HL-60/S4 treated with retinoic acid at 250 ng/mL for 4 days and 3 days (cell line): ENCODE results near the gene PARVB.
"Not testable (repeated sequence)": the region's sequence is repeated elsewhere in the genome, so short reads cannot be mapped to it uniquely, and the experiment has no call there.

Source experiments
- in situ Hi-C: fragments of 300-500 bp; cut with MboI; formaldehyde crosslinking; loops from 2 replicates; pipeline ENCODE4 v1.7.0; 2022; ENCODE audit warnings: low sequenced_read_pairs

Gene PARVB

DNA sequence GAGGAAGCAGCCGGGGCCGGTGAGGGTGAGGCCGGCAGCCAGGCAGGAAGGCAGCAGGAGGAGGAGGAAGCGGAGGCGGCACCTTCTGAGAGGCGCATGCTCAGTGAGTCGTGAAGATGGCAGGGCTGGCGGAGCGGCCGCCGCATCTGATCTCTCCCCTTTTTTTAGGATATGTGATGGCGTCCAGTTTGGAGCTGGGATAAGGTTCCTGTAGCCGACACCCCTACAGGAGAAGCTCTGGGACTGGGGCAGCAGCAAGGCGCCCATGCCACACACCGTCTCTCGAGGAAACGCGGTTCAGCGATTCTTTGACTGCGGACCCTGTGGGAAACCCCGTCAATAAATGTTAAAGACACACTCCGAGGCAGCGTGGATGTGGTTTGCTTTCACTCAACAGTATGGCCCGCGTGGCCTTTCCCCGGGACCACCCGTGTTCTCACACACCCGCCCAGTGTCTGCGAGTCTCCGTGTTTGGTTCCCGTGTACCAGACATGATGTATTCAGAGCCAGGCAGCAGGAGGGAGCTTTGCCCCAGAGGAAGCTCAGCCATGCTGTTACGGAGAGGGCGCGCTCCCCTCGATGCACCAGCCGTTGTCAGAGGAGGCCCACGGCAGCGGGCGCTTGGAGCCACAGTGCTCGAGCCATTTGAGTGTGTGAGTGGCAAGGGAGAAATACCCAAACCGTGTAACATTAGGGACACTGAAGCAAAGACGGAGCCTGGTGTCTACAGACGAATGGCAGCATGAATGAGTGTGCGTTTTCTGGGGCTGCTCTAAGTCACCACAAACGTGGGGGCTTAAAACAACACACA, 27.7 kb upstream of the PARVB start:
- in situ Hi-C loops: loop anchor here (10.0 kb wide), 1 partner anchor 628 kb away; no protein-coding TSS in a partner anchor

DNA sequence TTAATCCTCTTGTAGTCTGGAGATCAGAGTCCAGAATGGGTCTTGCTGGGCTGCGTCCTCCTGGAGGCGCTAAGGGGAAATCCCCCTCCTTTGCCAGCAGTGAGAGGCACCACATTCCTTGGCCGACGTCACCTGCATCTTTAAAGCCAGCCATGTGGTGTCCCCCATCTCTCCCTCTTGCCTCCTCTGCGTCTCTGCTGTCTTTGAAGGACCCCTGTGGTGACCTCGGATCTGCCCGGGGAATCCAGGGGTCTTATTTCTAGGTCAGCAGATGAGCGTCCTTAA, 27.2 kb upstream of the PARVB start:
- in situ Hi-C loops: loop anchor here (10.0 kb wide), 1 partner anchor 628 kb away; no protein-coding TSS in a partner anchor

DNA sequence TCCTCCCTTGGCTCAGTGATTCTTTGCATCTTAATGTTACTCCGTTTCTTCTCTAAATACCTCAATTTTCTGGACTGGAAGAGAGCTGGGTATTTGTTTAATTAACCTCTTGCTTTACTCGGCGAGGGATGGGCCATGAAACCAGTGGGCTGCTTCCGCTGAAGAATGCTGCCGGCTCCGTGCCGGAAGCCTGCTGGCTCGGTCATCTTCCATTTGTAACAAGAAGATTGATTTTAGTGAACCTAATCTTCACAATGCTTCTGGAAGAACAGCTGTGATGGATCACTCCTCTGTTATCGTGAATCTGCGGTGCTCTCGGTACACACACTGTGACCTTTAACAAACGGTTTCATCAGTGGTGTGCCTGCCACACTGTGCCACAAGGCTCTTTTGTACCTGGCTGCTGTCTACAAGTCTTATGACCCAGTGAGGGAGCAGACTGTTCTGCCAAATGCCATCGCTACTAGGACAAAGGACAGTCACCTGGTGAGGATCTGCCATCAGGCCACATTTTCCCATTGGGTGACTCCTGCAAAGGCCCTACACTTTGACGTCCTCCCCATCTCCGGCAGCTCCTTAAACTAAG, 25.3 kb upstream of the PARVB start:
- in situ Hi-C loops: loop anchor here (10.0 kb wide), 1 partner anchor 626 kb away; no protein-coding TSS in a partner anchor

DNA sequence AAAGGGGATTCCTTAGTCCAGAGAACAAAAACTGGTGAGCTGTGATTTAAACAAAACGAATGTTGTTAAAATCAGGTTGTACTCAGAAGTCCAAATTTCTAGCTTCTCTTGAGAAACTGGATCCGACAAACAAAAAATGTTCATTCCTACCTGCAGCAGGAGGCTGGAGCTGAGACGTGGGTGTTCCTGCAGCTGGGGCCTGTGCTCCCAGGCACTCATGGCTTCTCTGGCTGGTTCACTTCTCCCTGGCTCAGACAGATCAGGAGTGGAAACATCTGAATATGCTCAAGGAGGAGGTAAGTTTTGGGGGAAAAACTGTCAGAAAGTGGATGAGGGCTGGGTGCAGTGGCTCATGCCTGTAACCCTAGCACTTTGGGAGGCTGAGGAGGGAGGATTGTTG, 24.7 kb upstream of the PARVB start:
- in situ Hi-C loops: loop anchor here (10.0 kb wide), 1 partner anchor 625 kb away; no protein-coding TSS in a partner anchor

DNA sequence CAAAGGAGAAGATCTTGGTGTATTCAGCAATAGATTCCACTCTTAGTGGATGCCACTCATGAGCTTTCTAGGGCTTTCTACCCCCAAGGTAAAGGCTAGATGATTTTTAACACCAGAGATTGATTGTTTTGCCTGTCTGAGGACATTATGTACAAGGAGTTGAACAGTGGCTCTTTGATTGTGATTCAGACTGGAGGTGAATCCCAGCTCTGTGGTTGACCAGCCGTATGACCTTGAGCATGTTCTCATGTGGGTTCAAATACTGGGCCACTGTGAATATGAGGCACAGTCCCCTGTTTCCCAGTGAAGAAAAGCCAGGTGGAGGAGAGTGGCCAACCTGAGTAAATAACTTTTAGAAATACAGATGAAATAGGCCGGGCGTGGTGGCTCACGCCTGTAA, 24.0 kb upstream of the PARVB start:
- in situ Hi-C loops: no loop called here

DNA sequence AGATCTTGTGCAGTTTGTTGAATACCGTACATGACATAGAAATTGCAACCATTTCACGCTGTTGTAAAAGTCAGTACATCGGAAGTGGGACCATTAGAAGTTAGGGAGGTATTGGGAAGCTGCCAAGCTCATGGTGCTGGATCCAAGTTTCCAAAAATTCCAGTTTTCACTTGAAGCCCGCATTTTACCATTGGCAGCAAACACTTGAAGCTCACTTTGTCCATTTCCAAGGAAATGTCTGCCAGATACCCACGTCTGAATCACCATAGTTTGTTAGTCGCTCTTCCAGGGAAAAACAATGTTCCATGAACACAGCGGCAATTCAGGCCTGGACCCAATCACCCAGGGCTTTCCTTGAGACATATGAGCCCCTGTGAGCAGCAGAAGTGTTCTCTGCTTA, 22.6 kb upstream of the PARVB start:
- in situ Hi-C loops: no loop called here

DNA sequence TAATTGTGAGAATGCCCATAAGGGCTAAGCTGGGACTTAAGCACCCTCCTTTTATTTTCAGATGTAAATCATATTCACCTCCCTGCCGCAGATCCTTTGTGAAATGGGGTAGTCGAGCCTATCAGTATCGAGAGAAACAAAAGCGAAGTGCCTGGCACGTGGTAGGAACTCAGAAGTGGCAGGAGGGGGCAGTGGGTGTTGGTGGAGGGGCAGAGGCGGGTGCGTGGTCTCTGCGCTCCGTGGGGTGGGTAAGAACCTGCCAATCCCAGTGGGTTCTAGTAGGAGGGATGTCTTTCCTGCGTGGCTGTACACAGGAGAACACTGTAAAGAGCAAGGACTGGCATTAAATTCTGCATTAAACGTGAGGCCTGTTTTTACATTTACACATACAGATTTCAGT, 21.8 kb upstream of the PARVB start:
- in situ Hi-C loops: no loop called here

DNA sequence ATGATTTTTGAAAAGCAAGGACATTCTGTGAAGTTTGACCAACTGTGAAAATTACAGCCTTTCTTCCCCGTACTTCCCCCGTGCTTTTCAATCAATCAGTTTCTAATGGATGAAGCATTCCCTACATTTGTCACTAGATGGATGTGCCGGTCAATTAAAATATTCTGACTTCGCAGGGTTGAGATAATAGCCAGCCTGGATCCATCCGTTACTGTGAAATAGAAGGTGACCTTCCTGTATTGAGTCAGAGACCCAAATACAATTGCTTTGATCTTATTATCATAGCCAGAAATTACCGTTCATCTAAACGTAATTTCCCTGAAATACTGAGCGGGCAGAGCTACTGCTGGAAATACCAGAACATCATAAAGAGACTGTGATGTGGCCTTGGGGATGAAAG, 21.1 kb upstream of the PARVB start:
- in situ Hi-C loops: no loop called here

DNA sequence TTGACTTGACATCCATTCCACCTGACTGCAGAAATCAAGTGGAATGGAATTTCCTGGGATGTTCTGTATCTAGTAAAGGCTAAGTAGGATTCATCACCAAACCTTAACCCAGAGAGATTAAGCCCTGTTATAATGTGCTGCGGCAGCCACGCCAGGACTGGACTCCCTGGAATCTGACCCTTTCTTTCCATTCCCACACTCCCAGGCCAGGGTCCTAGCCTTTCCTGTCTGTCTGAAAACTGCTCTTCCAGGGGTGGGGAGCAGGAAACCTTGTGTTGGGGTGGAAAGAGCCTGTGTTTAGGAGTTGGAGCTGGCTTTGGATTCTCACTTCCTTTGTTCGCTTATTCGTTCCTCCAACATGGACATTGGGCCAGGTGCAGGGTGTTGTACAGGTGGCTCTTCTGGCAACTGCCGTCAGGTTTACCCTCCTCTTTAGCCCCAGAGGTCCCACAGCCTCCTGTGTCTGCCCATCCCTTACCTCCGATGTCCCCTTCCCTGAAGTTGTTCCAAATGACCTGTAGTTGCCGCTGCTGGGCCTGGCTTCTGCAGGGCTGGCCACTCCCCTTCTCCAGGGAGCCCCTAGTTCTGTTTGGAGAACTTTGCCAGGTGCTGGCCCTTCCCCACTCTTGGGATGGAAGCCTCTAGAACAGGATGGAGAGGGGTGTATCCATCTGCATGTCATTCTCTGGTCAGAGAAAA, 20.5 kb upstream of the PARVB start:
- in situ Hi-C loops: no loop called here

DNA sequence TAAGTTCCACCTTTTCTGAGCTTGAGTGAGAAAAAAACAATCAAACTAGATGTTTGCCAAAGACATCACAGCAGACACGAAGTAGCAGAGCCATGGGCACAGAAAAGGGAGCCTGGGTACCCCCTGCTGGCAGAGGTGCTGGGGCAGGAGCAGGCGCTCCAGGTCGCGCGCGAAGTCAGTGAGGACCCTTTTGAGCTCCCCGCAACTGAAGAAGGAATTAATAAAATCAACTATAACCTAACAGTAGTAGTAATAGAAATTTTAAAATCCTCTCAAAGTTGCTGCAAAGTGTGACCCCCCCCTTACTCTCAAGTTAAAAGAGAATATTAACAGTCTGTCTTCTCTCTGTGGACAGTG, 20.0 kb upstream of the PARVB start:
- in situ Hi-C loops: no loop called here

DNA sequence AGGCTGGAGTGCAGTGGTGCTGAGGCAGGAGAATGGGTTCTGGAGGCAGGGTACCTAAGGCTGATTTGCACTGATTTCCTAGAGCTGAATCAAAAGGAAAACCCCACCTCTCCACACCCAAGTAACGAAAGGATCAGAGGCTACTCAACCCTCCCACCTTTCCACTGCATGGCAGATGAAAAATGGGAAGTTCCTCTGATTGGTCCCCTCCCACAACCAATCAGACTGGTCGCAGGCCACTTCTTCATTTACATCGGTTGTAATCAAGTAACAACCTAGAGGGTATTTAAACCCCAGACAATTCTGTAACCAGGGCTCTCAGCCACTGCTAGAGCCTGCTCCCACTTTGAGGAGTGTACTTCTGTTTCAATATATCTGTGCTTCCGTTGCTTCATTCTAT, 18.6 kb upstream of the PARVB start:
- in situ Hi-C loops: no loop called here

DNA sequence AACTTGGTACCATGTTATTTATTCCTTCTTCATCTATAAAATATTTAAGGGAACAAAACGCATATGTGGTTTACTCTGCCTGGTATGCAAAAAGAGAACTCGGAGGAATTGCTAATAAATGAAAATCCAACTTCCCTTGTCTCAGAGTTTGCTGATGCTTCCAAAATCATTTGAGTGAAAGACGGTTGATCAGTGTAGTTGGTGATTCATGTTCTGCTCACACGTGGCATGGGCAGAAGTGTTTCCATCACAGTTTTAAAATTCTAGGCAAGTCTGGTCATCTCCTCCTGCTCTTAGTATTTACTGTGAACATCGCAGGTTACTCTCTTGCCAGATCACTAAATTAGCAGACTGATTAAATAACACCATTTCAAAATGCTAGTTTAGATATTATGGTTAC, 11.9 kb upstream of the PARVB start:
- in situ Hi-C loops: no loop called here

DNA sequence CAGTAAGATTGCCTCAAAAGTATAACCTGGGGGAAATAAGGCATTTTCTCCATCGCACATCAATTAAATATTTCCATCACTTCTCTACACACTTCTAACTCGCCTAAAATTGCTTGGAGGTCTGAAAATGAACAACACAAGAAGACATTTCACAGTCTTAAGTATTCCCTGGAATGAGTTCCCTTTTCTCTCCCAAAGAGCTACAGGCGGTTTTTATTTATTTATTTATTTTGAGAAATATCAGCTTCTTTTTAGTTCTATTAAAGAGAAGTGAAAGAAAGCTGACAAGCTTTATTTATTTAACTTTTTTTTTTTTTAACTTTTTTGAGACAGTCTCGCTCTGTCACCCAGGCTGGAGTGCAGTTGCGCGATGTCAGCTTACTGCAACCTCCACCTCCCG, 11.5 kb upstream of the PARVB start:
- in situ Hi-C loops: no loop called here

DNA sequence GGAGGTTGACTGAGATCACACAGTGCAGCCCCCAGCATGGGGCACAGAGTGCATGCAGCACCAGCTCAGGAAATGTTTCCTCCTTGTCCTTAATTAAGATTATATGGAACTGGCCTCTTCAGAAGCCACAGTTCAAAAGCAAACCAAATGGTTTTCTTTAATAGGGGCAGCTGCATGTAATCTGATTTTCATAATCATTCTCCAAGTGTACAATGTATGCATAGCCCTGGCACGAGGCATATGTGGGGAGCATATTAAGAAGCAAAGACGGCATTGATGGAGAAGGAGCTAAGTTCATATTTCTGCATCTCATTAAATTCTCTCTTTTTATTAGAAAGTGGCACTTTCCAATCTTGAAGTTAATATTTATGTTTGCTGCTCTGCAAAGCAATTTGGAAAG, 9.9 kb upstream of the PARVB start:
- in situ Hi-C loops: no loop called here

DNA sequence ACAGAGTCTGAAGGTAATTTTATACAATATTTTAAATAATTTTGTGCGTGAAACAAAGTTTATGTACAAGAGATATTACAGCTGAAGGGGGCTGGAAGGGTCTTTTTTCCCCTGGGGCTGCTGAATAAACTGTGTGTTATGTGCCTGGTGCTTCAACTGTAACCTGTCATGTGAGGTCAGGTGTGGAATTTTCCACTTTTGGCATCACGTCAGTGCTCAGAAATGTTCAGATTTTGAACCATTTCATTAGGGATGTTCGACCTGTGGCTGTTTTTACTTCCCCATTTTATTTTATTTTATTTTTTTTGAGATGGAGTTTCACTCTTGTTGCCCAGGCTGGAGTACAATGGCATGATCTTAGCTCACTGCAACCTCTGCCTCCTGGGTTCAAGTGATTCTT, 7.5 kb upstream of the PARVB start:
- in situ Hi-C loops: not testable (repeated sequence)

DNA sequence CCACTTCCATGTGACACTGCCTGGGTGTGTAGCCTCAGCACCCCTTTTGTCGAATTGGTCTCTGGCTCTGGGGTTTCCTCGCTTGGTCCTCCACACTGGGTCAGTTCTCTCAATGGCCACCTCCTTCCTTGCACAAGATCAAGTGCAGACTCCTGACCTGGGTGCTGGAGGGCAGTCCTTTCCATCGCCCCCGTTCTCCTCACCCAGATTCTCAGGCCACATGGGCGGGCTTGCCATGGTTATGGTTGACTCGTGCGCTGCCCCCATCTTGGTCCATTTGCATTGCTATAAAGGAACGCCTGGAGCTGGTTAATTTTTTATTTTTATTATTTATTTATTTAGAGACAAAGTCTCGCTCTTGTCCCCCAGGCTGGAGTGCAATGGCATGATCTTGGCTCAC, 5.5 kb upstream of the PARVB start:
- in situ Hi-C loops: no loop called here

DNA sequence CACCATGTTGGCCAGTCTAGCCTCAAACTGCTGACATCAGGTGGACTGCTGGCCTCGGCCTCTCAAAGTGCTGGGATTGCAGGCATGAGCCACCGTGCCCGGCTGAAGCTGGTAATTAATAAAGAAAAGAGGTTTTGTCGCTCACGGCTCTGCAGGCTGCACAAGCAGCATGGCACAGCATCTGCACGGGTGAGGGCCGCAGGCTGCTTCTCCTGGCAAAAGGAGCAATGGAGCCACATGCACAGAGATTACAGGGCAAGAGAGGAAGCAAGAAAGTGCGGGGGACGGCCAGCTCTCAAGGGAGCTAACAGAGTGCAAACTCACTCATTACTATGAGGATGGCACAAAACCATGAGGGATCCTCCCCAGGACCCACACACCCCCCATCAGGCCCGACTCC, 4.7 kb upstream of the PARVB start:
- in situ Hi-C loops: no loop called here

DNA sequence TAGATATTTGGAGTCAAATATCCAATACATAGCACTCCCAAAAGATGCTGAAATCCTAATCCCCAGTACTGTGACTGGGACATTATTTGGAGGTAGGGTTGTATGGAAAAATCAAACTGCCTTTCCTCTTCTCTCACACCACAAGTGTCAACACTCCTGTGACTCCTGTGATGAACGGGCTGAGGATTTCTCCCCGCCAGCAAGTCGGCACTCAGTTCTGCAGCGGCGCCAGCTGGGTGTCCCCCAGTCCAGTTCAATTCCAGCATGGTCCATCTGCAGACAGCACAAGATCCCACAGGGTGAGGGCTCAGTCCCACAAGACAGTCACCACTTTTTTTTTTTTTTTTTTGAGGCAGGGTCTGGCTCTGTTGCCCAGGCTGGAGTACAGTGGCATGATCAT, 4.3 kb upstream of the PARVB start:
- in situ Hi-C loops: no loop called here

DNA sequence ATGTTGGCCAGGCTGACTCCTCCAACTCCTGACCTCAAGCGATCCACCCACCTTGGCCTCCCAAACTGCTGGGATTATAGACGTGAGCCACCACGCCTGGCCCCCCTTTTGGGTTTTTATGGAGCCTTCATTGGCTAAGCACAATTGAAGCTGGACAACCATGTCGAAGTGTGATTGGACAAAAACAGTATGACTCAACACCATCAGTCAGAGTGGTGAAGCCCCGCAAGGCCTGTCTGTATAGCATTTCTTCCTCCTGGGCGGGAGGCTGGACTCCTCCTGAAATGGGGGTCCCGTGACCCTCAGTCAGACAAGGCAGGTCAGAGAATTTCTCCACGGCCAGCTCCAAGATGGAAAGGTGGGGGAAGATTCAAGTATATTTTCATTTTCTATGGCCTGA, 3.1 kb upstream of the PARVB start:
- in situ Hi-C loops: no loop called here

DNA sequence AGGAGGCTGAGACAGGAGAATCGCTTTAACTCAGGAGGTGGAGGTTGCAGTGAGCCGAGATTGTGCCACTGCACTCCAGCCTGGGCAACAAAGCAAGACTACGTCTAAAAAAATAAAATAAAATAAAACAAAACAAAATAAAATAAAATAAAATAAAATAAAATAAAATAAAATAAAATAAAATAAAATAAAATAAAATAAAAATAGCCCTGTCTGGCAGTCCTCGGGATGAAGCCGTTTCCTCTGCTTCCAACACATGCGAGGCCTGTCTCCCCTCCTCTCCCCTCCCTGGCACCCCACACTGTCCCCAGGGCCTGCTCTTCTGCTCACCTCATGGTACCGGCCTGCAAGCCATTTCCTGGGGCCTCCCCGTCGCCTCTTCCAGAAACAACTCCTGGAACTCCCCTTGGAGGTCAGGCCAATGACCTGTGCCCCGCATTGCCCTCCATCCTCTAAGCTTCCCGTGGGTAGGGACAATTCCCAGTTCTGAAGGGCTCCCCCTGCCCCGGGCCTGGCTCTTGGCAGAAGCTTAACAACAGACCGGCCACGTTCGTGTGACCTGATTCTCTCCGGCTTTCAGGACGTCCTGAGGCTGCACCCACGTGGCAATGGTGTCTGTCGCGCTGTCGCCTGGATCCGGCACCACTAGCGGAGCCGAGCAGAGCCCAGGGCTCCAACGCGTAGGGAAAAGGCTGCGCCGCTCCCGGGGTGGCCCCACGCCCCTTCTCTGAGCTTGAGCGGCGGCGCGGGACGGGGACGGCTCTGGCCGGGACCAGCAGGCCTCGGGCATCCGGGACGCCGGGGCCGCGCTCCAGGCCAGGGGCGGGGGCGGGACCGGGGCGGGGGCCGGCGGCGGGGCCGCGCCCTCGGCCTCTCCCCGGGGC, 456 bp upstream of the PARVB start:
- in situ Hi-C loops: no loop called here
